ENCODE measurements around the gene OPN1LW.

OPN1LW gene

GRCh38 chrX:154114652-154115051 is 29.4 kb upstream of the OPN1LW start:
- no peak for TF ChIP-seq CTCF (IDR thresholded peaks at IDR 0.05; ENCODE audit: extremely low read depth, missing control alignments)
- no peak for DNase-seq (ENCODE audit: low spot score)

GRCh38 chrX:154115071-154115470 is 29.0 kb upstream of the OPN1LW start:
- no peak for DNase-seq (ENCODE audit: low spot score)
- no peak for TF ChIP-seq CTCF (IDR thresholded peaks at IDR 0.05; ENCODE audit: extremely low read depth, missing control alignments)

- no peak for DNase-seq (ENCODE audit: low spot score)
- no peak for TF ChIP-seq CTCF (IDR thresholded peaks at IDR 0.05; ENCODE audit: extremely low read depth, missing control alignments)
Observed at GRCh38 chrX:154115750-154116149, 28.3 kb upstream of the OPN1LW start.

GRCh38 chrX:154116426-154117211 is 27.4 kb upstream of the OPN1LW start:
- no peak for TF ChIP-seq CTCF (IDR thresholded peaks at IDR 0.05; ENCODE audit: extremely low read depth, missing control alignments)
- no peak for DNase-seq (ENCODE audit: low spot score)

- TF ChIP-seq CTCF (IDR thresholded peaks at IDR 0.05; ENCODE audit: extremely low read depth, missing control alignments) = no peak
- no peak for DNase-seq (ENCODE audit: low spot score)
Observed at GRCh38 chrX:154117566-154117965, 26.5 kb upstream of the OPN1LW start.

GRCh38 chrX:154120567-154120966 is 23.5 kb upstream of the OPN1LW start:
- TF ChIP-seq CTCF (IDR thresholded peaks at IDR 0.05; ENCODE audit: extremely low read depth, missing control alignments) = no peak
- DNase-seq (ENCODE audit: low spot score) = no peak

GRCh38 chrX:154121207-154121606 is 22.8 kb upstream of the OPN1LW start:
- no peak for TF ChIP-seq CTCF (IDR thresholded peaks at IDR 0.05; ENCODE audit: extremely low read depth, missing control alignments)
- DNase-seq (ENCODE audit: low spot score) = no peak
